MM.1S (cell line): ENCODE data around the gene TTC7B.

ENCODE experiments used
- CTCF ChIP-seq: fragments of 300-600 bp; sonication (generic); IDR thresholded peaks from 2 replicates; pipeline ENCODE4 v1.5.1; 2016; ENCODE audit warnings: antibody characterized with exemption, low read length, mixed read lengths
- EZH2phosphoT487 ChIP-seq: fragments of 300-600 bp; sonication (generic); IDR thresholded peaks from 2 replicates; pipeline ENCODE4 v1.6.1; 2018; ENCODE audit warnings: antibody characterized with exemption, low read length

GRCh38 chr14:90846511-90846910 lies 30.3 kb upstream of the TTC7B start:
- TF ChIP-seq CTCF (no peak), EZH2phosphoT487 (no peak)
